DMS79 treated with DMSO at 0.1 percent for 48 hours (cell line): Measurements from ENCODE around the gene DOCK2.

ENCODE experiments used
- DNase-seq: peaks from one replicate; lab custom pipeline; 2025; lab: John Stamatoyannopoulos, UW

The DOCK2 gene

GRCh38 chr5:169908864-169909263 lies 271.8 kb downstream of the DOCK2 start:
- no peak for DNase-seq

- no peak for DNase-seq
These were observed 272.9 kb downstream of the DOCK2 start for GRCh38 chr5:169909945-169910344.

- DNase-seq, result no peak
These were observed 273.3 kb downstream of the DOCK2 start for GRCh38 chr5:169910393-169910792.

- no peak for DNase-seq
These were observed 274.6 kb downstream of the DOCK2 start for GRCh38 chr5:169911448-169912212.

GRCh38 chr5:169913479-169913878 lies 276.4 kb downstream of the DOCK2 start:
- DNase-seq, result no peak

- DNase-seq, result no peak
These were observed 277.7 kb downstream of the DOCK2 start for GRCh38 chr5:169914766-169915165.

GRCh38 chr5:169917500-169917899 lies 280.4 kb downstream of the DOCK2 start:
- DNase-seq, result no peak

GRCh38 chr5:169918228-169918627 lies 281.2 kb downstream of the DOCK2 start:
- no peak for DNase-seq

- DNase-seq, result no peak
These were observed 283.4 kb downstream of the DOCK2 start for GRCh38 chr5:169920474-169920873.

- DNase-seq, result no peak
These were observed 284.3 kb downstream of the DOCK2 start for GRCh38 chr5:169921384-169921783.

- no peak for DNase-seq
These were observed 284.9 kb downstream of the DOCK2 start for GRCh38 chr5:169921949-169922348.

- DNase-seq, result no peak
These were observed 285.4 kb downstream of the DOCK2 start for GRCh38 chr5:169922474-169922873.

- DNase-seq, result no peak
These were observed 286.9 kb downstream of the DOCK2 start for GRCh38 chr5:169923988-169924387.

GRCh38 chr5:169933127-169933526 lies 296.1 kb downstream of the DOCK2 start:
- DNase-seq, result no peak

GRCh38 chr5:169933616-169934015 lies 296.5 kb downstream of the DOCK2 start:
- DNase-seq, result no peak

GRCh38 chr5:169934990-169935389 lies 297.9 kb downstream of the DOCK2 start:
- no peak for DNase-seq

- no peak for DNase-seq
These were observed 298.7 kb downstream of the DOCK2 start for GRCh38 chr5:169935762-169936161.

- DNase-seq, result no peak
These were observed 301.4 kb downstream of the DOCK2 start for GRCh38 chr5:169938439-169938838.

GRCh38 chr5:169939731-169940130 lies 302.7 kb downstream of the DOCK2 start:
- no peak for DNase-seq

- DNase-seq, result no peak
These were observed 304.5 kb downstream of the DOCK2 start for GRCh38 chr5:169941542-169941941.

- DNase-seq, result no peak
These were observed 305.1 kb downstream of the DOCK2 start for GRCh38 chr5:169942181-169942580.

- DNase-seq, result no peak
These were observed 306.0 kb downstream of the DOCK2 start for GRCh38 chr5:169943026-169943425.

- no peak for DNase-seq
These were observed 307.0 kb downstream of the DOCK2 start for GRCh38 chr5:169944115-169944514.
